WERI-Rb-1 (cell line): ENCODE results near the gene CPA2.
"Not testable (repeated sequence)": the region's sequence is repeated elsewhere in the genome, so short reads cannot be mapped to it uniquely, and the experiment has no call there.

ENCODE experiments used
- DNase-seq: peaks from one replicate; pipeline ENCODE4 v3.0.0-alpha.2; 2020
- H3K27ac ChIP-seq: fragments of 250-450 bp; sonication (Bioruptor Pico); 2 replicates; pipeline ENCODE4 v1.5.1; 2020; ENCODE audit warnings: mild to moderate bottlenecking, moderate library complexity
- H3K27me3 ChIP-seq: fragments of 250-450 bp; sonication (Bioruptor Pico); 2 replicates; pipeline ENCODE4 v1.5.1; 2021; ENCODE audit warnings: mild to moderate bottlenecking, low read depth, moderate library complexity; ENCODE audit not compliant: insufficient read depth, severe bottlenecking
- H3K36me3 ChIP-seq: fragments of 250-450 bp; sonication (Bioruptor Pico); 2 replicates; pipeline ENCODE4 v1.5.1; 2020; ENCODE audit warnings: mild to moderate bottlenecking, moderate library complexity
- H3K4me3 ChIP-seq: 2 replicates; pipeline ENCODE4 v1.5.1; 2011; ENCODE audit warnings: low read depth, mild to moderate bottlenecking, control low read depth, low read length
- H3K9me3 ChIP-seq: fragments of 250-450 bp; sonication (Bioruptor Pico); 2 replicates; pipeline ENCODE4 v1.5.1; 2021; ENCODE audit warnings: mild to moderate bottlenecking, moderate library complexity; ENCODE audit not compliant: severe bottlenecking
- TF ChIP-seq, protein P1 (sequence below): IDR thresholded peaks from 2 replicates; pipeline ENCODE4 v1.5.1; 2011; ENCODE audit warnings: low read depth, mild to moderate bottlenecking, control low read depth, inconsistent platforms, low read length

The CPA2 gene

DNA sequence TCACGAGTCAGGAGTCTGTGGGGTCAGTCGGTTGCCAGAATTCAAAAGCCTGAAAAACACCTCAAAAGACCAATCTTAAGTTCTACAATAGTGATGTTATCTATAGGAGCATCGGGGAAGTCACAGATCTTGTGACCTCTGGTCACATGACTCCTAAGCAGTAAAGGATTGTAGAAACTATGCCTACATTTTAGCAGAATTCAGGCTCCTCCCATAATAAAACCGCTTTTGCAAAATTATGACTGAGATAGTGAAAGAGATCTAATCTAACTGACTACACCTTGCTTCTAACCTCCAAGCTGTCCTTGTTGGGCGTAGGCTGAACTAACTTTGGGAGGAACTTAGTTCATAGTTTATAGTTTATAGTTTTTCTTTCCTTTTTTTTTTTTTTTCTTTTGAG is 42.5 kb upstream of the CPA2 start:
- Histone ChIP-seq H3K36me3 (no peaks in the 10 kb centered on the region), H3K9me3 (peaks cover 5% of the 10 kb centered on the region), H3K27me3 (no peaks in the 10 kb centered on the region), H3K27ac (no peak overlapping the region), H3K4me3 (no peak overlapping the region)
- DNase-seq: no peak
- TF ChIP-seq, protein P1, sequence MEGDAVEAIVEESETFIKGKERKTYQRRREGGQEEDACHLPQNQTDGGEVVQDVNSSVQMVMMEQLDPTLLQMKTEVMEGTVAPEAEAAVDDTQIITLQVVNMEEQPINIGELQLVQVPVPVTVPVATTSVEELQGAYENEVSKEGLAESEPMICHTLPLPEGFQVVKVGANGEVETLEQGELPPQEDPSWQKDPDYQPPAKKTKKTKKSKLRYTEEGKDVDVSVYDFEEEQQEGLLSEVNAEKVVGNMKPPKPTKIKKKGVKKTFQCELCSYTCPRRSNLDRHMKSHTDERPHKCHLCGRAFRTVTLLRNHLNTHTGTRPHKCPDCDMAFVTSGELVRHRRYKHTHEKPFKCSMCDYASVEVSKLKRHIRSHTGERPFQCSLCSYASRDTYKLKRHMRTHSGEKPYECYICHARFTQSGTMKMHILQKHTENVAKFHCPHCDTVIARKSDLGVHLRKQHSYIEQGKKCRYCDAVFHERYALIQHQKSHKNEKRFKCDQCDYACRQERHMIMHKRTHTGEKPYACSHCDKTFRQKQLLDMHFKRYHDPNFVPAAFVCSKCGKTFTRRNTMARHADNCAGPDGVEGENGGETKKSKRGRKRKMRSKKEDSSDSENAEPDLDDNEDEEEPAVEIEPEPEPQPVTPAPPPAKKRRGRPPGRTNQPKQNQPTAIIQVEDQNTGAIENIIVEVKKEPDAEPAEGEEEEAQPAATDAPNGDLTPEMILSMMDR: no peak

DNA sequence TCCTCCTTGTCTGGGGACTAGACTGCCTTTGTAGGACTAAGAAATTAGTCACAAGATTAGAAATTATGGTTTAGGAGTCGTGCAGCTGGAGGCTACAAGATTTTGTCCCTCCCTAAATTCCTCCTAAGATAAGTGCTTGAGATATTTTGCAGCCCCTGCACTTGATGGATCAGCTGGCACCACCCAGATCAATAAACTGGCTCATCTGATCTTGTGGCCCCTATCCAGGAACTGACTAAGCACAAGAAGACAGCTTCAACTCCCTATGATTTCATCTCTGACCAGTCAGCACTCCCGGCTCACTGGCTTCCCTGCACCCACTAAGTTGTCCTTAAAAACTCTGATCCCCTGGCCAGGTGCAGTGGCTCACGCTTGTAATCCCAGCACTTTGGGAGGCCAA is 41.7 kb upstream of the CPA2 start:
- H3K27ac ChIP-seq: peak overlapping the region; percentile 67
- not testable (repeated sequence) for H3K9me3 ChIP-seq, H3K4me3 ChIP-seq, H3K27me3 ChIP-seq, H3K36me3 ChIP-seq
- DNase-seq: peak; percentile 84

DNA sequence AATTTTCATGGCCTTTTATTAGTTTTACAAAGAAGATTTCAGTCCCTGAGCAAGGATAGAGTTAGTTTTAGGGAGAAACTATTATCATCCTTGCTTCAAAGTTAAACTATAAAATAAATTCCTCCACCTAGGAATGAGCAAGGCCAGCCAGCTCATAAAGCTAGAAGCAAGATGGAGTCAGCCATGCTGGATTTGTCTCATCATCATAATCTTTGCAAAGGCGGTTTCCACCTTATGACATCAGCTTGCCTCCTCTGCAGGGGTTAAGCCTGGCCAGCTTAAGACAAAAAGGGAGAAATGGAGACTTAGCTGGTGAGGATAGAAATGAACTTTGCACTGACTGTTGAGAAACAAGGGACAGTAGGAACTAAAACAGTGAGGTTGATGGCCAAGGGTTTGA is 40.3 kb upstream of the CPA2 start:
- no peak for DNase-seq
- H3K4me3 ChIP-seq: no peak overlapping the region
- peaks cover 5% of the 10 kb centered on the region for H3K9me3 ChIP-seq
- H3K27ac ChIP-seq: no peak overlapping the region
- H3K36me3 ChIP-seq: no peaks in the 10 kb centered on the region
- H3K27me3 ChIP-seq: no peaks in the 10 kb centered on the region
- TF ChIP-seq, protein P1: no peak

DNA sequence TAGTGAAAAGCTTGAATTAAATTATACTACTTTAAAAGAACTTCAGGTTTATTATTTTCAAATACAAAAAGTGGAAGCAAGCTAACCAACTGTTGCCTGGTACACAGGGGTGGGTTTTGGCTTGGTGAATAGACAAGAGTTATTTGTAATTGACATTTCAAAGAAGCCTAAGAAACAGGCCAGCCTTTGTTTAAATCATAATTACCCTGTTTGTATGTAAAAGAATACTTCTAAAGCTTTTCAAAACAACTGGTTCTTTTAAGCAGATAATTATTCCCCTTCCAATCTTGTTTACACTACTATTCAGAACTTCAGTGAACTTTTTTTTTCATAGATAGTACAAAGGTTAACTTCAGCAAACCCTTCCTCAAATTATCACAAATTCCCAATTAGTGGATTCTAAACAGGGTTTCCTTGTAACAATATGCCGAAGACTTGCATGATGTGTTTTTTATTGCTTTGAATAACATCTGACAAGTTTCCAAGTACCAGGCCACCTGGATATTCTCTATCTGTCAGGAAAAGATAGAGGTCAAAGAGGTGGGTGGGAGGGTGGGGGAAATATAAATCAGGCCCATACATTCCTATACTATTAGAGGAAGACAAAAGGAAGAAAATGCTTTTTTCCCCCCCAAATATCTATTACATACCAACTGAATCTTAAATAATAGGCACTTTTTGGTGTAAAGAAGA is 38.6 kb upstream of the CPA2 start:
- H3K27ac ChIP-seq: no peak overlapping the region
- H3K36me3 ChIP-seq: no peaks in the 10 kb centered on the region
- no peak overlapping the region for H3K4me3 ChIP-seq
- H3K9me3 ChIP-seq: peaks cover 5% of the 10 kb centered on the region
- DNase-seq: no peak
- TF ChIP-seq, protein P1: no peak
- H3K27me3 ChIP-seq: no peaks in the 10 kb centered on the region

DNA sequence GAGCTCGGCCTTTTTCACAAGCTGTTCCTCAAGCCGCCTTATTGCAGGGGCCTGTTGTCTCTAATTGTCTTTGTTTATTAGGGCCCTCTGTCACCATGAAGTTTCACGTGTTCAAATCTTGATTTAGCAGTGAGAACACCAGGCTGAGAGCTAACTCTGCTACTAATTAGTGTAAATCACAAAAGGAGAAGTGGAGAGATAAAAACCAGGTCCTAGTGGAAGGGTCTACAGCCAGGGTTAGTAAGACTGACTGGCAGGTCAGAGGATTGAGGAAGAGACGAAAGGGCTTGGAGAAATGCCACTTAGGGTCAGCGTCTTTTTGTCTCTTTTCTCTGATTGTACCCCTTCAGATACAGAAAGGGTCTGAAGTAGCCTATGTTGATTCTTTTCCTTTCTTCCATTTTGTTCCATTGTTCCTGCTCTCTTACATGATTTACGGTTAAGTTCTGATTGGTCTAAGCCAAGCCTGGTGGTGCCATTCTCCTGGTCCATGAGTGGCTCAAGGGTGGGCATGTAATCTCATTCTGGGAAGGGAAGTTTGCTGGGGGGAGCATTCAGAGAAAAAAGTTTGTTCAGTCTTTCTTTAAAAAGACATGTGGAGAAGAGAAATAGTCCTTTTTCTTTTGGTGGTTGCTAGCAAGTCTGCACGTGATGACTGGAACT is 37.7 kb upstream of the CPA2 start:
- H3K4me3 ChIP-seq: no peak overlapping the region
- no peak for DNase-seq

DNA sequence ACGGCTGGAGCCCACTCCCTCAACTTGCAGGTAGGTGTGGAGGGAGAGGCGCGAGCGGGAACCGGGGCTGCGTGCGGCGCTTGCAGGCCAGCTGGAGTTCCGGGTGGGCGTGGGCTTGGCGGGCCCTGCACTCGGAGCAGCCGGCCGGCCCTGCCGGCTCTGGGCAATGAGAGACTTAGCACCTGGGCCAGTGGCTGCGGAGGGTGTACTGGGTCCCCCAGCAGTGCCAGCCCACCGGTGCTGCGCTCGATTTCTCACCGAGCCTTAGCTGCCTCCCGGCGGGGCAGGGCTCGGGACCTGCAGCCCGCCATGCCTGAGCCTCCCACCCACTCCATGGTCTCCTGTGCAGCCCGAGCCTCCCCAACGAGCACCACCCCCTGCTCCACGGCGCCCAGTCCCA is 36.7 kb upstream of the CPA2 start:
- H3K27ac ChIP-seq, H3K9me3 ChIP-seq, H3K4me3 ChIP-seq, H3K27me3 ChIP-seq, DNase-seq, H3K36me3 ChIP-seq: not testable (repeated sequence)

More for the DNA sequence above, 37.7 kb upstream of the CPA2 start:
- Histone ChIP-seq H3K27me3 (no peaks in the 10 kb centered on the region), H3K36me3 (no peaks in the 10 kb centered on the region), H3K9me3 (peaks cover 5% of the 10 kb centered on the region), H3K27ac (no peak overlapping the region)
- TF ChIP-seq, protein P1: no peak

DNA sequence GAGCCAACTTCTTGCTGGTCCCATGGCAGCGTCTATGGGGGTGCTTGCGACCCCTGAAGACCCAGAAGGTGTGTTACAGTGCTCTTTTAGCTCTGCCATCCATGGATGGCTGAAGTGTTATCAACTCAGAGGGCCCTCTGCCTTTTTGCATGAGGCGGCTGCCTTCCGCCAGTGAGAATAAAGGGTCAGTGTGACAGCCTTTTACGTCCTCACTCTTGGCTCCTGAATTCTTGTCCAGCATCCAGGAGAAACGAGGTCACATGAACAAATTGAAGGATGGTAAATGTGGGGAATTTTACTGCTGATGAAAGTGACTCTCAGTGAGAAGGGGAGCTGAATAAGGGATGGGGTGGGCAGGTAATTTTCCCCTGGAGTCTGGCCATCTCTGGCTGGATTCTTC is 34.9 kb upstream of the CPA2 start:
- no peaks in the 10 kb centered on the region for H3K36me3 ChIP-seq
- no peak overlapping the region for H3K27ac ChIP-seq
- H3K27me3 ChIP-seq: no peaks in the 10 kb centered on the region
- H3K4me3 ChIP-seq: no peak overlapping the region
- no peak for DNase-seq
- peaks cover 2% of the 10 kb centered on the region for H3K9me3 ChIP-seq
- TF ChIP-seq, protein P1: no peak
